Hair follicle dermal papilla cell (primary cell): ENCODE results near the gene FTSJ1. TPM values are rescaled to one million over a fixed set of nuclear protein-coding genes. Genes with fewer than 3 reads are reported as not detected.

Experiments
- total RNA-seq: library from RNA; depleted of rRNA; stranded (reverse); fragments of >200 nt; gene quantifications from 2 replicates; pipeline ENCODE4 v1.2.3, GENCODE V29; 2012

Gene FTSJ1
- total RNA-seq, result 76.1 and 84.4 TPM in 2 replicates

GRCh38 chrX:48475774-48476577 lies at the start of gene FTSJ1:
TSS of gene FTSJ1 (plus strand) at chrX:48476199. CDS start at chrX:48478048, 1,849 bp downstream.

GRCh38 chrX:48470110-48470832 lies 5.7 kb upstream of the FTSJ1 start, which contains the start of gene SLC38A5:
TSS of gene SLC38A5 (minus strand) at chrX:48470260. CDS start at chrX:48467924, 2,336 bp downstream.

GRCh38 chrX:48508400-48509244 lies 32.6 kb downstream of the FTSJ1 start, which contains the start of gene PORCN:
TSS of gene PORCN (plus strand) at chrX:48508992. CDS start at chrX:48509821, 829 bp downstream.

GRCh38 chrX:48521353-48522243 lies 45.6 kb downstream of the FTSJ1 start, which contains the start of gene EBP:
TSS of gene EBP (plus strand) at chrX:48521808. CDS start at chrX:48523772, 1,964 bp downstream.

Other genes starting within 250 kb of the FTSJ1 start
- gene SSX1, start 220.8 kb upstream of the FTSJ1 start, total RNA-seq, result not detected in 2 replicates
- not detected in 2 replicates for gene SSX3, start 119.5 kb upstream of the FTSJ1 start, total RNA-seq
- not detected in 2 replicates for gene SSX4, start 92.7 kb upstream of the FTSJ1 start, total RNA-seq
- not detected in 2 replicates for gene SSX4B, start 64.2 kb upstream of the FTSJ1 start, total RNA-seq
- 34.4 and 38.5 TPM in 2 replicates for gene SLC38A5, start 5.9 kb upstream of the FTSJ1 start, total RNA-seq
- 9.7 and 10.9 TPM in 2 replicates for gene PORCN, start 32.8 kb downstream of the FTSJ1 start, total RNA-seq
- 41.7 and 53.4 TPM in 2 replicates for gene EBP, start 45.6 kb downstream of the FTSJ1 start, total RNA-seq
- 12.0 and 15.1 TPM in 2 replicates for gene TBC1D25, start 63.5 kb downstream of the FTSJ1 start, total RNA-seq
- gene RBM3, start 98.3 kb downstream of the FTSJ1 start, total RNA-seq, result 367 and 474 TPM in 2 replicates
- gene WDR13, start 121.3 kb downstream of the FTSJ1 start, total RNA-seq, result 100 and 117 TPM in 2 replicates
- 0.36 TPM in 1 of 2 replicates, not detected in the other for gene WAS, start 207.6 kb downstream of the FTSJ1 start, total RNA-seq
- gene SUV39H1, start 220.5 kb downstream of the FTSJ1 start, total RNA-seq, result 2.7 and 3.2 TPM in 2 replicates